ENCODE data around the gene ZCCHC7. TPM values are rescaled to one million over a fixed set of nuclear protein-coding genes. Genes with fewer than 3 reads are reported as not detected.

The ZCCHC7 gene
- total and polyA plus RNA-seq, 2 experiments from 2014 or later, result 29.8 to 38.8 TPM

DNA sequence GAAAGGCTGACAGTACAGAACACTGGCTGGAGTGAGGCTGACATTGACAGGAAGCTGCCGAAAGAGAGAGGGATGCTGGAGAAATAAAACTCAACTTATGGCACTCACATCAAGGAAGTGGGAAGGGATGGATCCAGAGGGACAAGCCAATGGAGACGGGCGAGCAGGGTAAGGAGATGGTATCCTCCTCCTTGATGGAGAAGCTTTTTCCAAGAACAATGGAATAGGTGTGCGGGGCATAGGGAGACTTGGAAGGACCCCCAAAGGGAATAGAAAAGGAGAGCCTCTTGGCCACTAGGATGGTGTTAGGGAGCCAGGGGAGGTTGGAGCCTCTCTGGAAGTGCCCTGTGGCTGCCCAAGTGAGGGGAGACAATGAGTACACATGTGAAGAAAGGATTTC, 243.8 kb downstream of the ZCCHC7 start:
- TF ChIP-seq POLR2AphosphoS5 (IDR thresholded peaks at IDR 0.05; ENCODE audit: low read depth), result no peak
- TF ChIP-seq NANOG (IDR thresholded peaks at IDR 0.05; ENCODE audit: borderline replicate concordance), result no peak
- TF ChIP-seq, protein P1, sequence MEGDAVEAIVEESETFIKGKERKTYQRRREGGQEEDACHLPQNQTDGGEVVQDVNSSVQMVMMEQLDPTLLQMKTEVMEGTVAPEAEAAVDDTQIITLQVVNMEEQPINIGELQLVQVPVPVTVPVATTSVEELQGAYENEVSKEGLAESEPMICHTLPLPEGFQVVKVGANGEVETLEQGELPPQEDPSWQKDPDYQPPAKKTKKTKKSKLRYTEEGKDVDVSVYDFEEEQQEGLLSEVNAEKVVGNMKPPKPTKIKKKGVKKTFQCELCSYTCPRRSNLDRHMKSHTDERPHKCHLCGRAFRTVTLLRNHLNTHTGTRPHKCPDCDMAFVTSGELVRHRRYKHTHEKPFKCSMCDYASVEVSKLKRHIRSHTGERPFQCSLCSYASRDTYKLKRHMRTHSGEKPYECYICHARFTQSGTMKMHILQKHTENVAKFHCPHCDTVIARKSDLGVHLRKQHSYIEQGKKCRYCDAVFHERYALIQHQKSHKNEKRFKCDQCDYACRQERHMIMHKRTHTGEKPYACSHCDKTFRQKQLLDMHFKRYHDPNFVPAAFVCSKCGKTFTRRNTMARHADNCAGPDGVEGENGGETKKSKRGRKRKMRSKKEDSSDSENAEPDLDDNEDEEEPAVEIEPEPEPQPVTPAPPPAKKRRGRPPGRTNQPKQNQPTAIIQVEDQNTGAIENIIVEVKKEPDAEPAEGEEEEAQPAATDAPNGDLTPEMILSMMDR (conservative IDR thresholded peaks at IDR 0.05; ENCODE audit: low read depth in 2 of 2), result no peak
- TF ChIP-seq JUNB (IDR thresholded peaks at IDR 0.05; ENCODE audit: unreplicated experiment), result no peak
- no peak for TF ChIP-seq ETS1 (IDR thresholded peaks at IDR 0.05)
- TF ChIP-seq, protein P2, sequence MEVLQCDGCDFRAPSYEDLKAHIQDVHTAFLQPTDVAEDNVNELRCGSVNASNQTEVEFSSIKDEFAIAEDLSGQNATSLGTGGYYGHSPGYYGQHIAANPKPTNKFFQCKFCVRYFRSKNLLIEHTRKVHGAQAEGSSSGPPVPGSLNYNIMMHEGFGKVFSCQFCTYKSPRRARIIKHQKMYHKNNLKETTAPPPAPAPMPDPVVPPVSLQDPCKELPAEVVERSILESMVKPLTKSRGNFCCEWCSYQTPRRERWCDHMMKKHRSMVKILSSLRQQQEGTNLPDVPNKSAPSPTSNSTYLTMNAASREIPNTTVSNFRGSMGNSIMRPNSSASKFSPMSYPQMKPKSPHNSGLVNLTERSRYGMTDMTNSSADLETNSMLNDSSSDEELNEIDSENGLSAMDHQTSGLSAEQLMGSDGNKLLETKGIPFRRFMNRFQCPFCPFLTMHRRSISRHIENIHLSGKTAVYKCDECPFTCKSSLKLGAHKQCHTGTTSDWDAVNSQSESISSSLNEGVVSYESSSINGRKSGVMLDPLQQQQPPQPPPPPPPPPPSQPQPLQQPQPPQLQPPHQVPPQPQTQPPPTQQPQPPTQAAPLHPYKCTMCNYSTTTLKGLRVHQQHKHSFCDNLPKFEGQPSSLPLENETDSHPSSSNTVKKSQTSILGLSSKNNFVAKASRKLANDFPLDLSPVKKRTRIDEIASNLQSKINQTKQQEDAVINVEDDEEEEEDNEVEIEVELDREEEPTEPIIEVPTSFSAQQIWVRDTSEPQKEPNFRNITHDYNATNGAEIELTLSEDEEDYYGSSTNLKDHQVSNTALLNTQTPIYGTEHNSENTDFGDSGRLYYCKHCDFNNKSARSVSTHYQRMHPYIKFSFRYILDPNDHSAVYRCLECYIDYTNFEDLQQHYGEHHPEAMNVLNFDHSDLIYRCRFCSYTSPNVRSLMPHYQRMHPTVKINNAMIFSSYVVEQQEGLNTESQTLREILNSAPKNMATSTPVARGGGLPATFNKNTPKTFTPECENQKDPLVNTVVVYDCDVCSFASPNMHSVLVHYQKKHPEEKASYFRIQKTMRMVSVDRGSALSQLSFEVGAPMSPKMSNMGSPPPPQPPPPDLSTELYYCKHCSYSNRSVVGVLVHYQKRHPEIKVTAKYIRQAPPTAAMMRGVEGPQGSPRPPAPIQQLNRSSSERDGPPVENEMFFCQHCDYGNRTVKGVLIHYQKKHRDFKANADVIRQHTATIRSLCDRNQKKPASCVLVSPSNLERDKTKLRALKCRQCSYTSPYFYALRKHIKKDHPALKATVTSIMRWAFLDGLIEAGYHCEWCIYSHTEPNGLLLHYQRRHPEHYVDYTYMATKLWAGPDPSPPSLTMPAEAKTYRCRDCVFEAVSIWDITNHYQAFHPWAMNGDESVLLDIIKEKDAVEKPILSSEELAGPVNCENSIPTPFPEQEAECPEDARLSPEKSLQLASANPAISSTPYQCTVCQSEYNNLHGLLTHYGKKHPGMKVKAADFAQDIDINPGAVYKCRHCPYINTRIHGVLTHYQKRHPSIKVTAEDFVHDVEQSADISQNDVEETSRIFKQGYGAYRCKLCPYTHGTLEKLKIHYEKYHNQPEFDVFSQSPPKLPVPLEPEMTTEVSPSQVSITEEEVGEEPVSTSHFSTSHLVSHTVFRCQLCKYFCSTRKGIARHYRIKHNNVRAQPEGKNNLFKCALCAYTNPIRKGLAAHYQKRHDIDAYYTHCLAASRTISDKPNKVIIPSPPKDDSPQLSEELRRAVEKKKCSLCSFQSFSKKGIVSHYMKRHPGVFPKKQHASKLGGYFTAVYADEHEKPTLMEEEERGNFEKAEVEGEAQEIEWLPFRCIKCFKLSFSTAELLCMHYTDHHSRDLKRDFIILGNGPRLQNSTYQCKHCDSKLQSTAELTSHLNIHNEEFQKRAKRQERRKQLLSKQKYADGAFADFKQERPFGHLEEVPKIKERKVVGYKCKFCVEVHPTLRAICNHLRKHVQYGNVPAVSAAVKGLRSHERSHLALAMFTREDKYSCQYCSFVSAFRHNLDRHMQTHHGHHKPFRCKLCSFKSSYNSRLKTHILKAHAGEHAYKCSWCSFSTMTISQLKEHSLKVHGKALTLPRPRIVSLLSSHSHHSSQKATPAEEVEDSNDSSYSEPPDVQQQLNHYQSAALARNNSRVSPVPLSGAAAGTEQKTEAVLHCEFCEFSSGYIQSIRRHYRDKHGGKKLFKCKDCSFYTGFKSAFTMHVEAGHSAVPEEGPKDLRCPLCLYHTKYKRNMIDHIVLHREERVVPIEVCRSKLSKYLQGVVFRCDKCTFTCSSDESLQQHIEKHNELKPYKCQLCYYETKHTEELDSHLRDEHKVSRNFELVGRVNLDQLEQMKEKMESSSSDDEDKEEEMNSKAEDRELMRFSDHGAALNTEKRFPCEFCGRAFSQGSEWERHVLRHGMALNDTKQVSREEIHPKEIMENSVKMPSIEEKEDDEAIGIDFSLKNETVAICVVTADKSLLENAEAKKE (CRISPR knock-in tag; IDR thresholded peaks at IDR 0.05), result no peak
- TF ChIP-seq, protein P3, sequence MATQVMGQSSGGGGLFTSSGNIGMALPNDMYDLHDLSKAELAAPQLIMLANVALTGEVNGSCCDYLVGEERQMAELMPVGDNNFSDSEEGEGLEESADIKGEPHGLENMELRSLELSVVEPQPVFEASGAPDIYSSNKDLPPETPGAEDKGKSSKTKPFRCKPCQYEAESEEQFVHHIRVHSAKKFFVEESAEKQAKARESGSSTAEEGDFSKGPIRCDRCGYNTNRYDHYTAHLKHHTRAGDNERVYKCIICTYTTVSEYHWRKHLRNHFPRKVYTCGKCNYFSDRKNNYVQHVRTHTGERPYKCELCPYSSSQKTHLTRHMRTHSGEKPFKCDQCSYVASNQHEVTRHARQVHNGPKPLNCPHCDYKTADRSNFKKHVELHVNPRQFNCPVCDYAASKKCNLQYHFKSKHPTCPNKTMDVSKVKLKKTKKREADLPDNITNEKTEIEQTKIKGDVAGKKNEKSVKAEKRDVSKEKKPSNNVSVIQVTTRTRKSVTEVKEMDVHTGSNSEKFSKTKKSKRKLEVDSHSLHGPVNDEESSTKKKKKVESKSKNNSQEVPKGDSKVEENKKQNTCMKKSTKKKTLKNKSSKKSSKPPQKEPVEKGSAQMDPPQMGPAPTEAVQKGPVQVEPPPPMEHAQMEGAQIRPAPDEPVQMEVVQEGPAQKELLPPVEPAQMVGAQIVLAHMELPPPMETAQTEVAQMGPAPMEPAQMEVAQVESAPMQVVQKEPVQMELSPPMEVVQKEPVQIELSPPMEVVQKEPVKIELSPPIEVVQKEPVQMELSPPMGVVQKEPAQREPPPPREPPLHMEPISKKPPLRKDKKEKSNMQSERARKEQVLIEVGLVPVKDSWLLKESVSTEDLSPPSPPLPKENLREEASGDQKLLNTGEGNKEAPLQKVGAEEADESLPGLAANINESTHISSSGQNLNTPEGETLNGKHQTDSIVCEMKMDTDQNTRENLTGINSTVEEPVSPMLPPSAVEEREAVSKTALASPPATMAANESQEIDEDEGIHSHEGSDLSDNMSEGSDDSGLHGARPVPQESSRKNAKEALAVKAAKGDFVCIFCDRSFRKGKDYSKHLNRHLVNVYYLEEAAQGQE (IDR thresholded peaks at IDR 0.05; ENCODE audit: unreplicated experiment), result no peak
- no peak for TF ChIP-seq CREB1 (CRISPR knock-in tag; IDR thresholded peaks at IDR 0.05; ENCODE audit: low read depth)
- no peak for TF ChIP-seq STAT1 (IDR thresholded peaks at IDR 0.05; ENCODE audit: unreplicated experiment)
- no peak for TF ChIP-seq ZNF331 (CRISPR knock-in tag; IDR thresholded peaks at IDR 0.05; ENCODE audit: low read depth)
- no peak for TF ChIP-seq EZH2 (IDR thresholded peaks at IDR 0.05; ENCODE audit: low read depth, unreplicated experiment)
- no peak for TF ChIP-seq ZNF114 (CRISPR knock-in tag; IDR thresholded peaks at IDR 0.05)
- TF ChIP-seq EZH2phosphoT487 (IDR thresholded peaks at IDR 0.05; ENCODE audit: unreplicated experiment), result no peak
- H3K27ac Mint-ChIP-seq, result no peak overlapping the region
- Histone ChIP-seq H3K4me1 (ENCODE audit: insufficient read depth) (no peaks in the 10 kb centered on the region), H2AFZ (no peak overlapping the region), H3K4me3 (no peak overlapping the region), H4K20me1 (replicated peaks; ENCODE audit: insufficient read depth) (no peaks in the 10 kb centered on the region), H3K79me2 (replicated peaks; ENCODE audit: insufficient read depth) (no peaks in the 10 kb centered on the region), H3K27ac (ENCODE audit: low read depth) (no peak overlapping the region), H3K27me3 (ENCODE audit: insufficient read depth) (no peaks in the 10 kb centered on the region), H3K9me2 (ENCODE audit: insufficient read depth) (0 out of 2 replicates have a peak, but pooled peaks cover 2% of the 10 kb centered on the region), H3K36me3 (ENCODE audit: insufficient read depth) (no peaks in the 10 kb centered on the region), H3K4me2 (no peak overlapping the region), H3F3A (replicated peaks; ENCODE audit: low read depth) (no peaks in the 10 kb centered on the region)
- DNase-seq (ENCODE audit: low spot score), result no peak
- H3K27me3 Mint-ChIP-seq (ENCODE audit: insufficient read depth, low read depth, poor library complexity), result peaks cover 3% of the 10 kb centered on the region
- H3K4me3 Mint-ChIP-seq, result no peak overlapping the region
- no peaks in the 10 kb centered on the region for H3K9me3 Mint-ChIP-seq
- no peaks in the 10 kb centered on the region for H3K4me1 Mint-ChIP-seq
- ATAC-seq, result no peak
- no peaks in the 10 kb centered on the region for H3K36me3 Mint-ChIP-seq (ENCODE audit: low read depth)
